SK-N-SH (cell line): ENCODE results near the gene HOXB7. TPM values are rescaled to one million over a fixed set of nuclear protein-coding genes. Genes with fewer than 3 reads are reported as not detected.

ENCODE experiments used
- CTCF ChIA-PET: fragments of 300-600, 350-600 bp; formaldehyde crosslinking; extraction: SDS; loops from one replicate; lab custom pipeline; 2021; lab: Yijun Ruan, JAX
- POLR2A ChIA-PET: fragments of 350-600 bp; sonication (Branson Sonifier 250); formaldehyde crosslinking; extraction: SDS; loops from one replicate; lab custom pipeline; 2020; ENCODE audit warnings: antibody characterized with exemption, inconsistent platforms; lab: Yijun Ruan, JAX
- DNase-seq: peaks from one replicate; pipeline ENCODE4 v3.0.0; 2012
- H2AFZ ChIP-seq: fragments of 200-600 bp; sonication (generic); 2 replicates; pipeline ENCODE4 v1.8.1; 2016; ENCODE audit warnings: antibody characterized with exemption, mild to moderate bottlenecking, low read depth
- H3F3A ChIP-seq: fragments of 200-600 bp; sonication (generic); replicated peaks from 2 replicates; pipeline ENCODE3; 2016; ENCODE audit warnings: antibody characterized with exemption, mild to moderate bottlenecking; ENCODE audit not compliant: insufficient read depth
- H3K27ac ChIP-seq, 2 experiments: fragments of 200-500 bp in 1 of 2; fragments of 200-600 bp in 1 of 2; sonication (Bioruptor generic) in 1 of 2; sonication (generic), shearing (Covaris generic) in 1 of 2; 2 replicates each; pipeline versions ENCODE4 v1.5.1 to v1.6.1; 2014 to 2016; ENCODE audit warnings: low read depth in 2 of 2, inconsistent platforms in 1 of 2, low read length in 1 of 2, mild to moderate bottlenecking in 1 of 2, mixed read lengths in 1 of 2
- H3K27me3 ChIP-seq: fragments of 200-600 bp; sonication (generic), shearing (Covaris generic); 2 replicates; pipeline ENCODE4 v1.6.1; 2016; ENCODE audit warnings: mixed run types; ENCODE audit not compliant: insufficient read depth
- H3K36me3 ChIP-seq, 2 experiments: fragments of 200-500 bp in 1 of 2; fragments of 200-600 bp in 1 of 2; sonication (Bioruptor generic) in 1 of 2; sonication (generic) in 1 of 2; replicated peaks in 1 of 2; 2 replicates each; pipeline versions ENCODE3 to v1.5.1; 2014 to 2016; ENCODE audit warnings: low read length in 1 of 2, mild to moderate bottlenecking in 1 of 2; ENCODE audit not compliant: insufficient read depth in 2 of 2, control insufficient read depth in 1 of 2
- H3K4me1 ChIP-seq, 2 experiments: fragments of 200-500 bp in 1 of 2; fragments of 200-600 bp in 1 of 2; sonication (Bioruptor generic) in 1 of 2; sonication (generic), shearing (Covaris generic) in 1 of 2; 2 replicates each; pipeline versions ENCODE4 v1.5.1 to v1.6.1; 2014 to 2016; ENCODE audit warnings: low read depth in 1 of 2, low read length in 1 of 2, mixed run types in 1 of 2; ENCODE audit not compliant: insufficient read depth in 2 of 2, control insufficient read depth in 1 of 2
- H3K4me2 ChIP-seq: fragments of 200-600 bp; sonication (generic), shearing (Covaris generic); 2 replicates; pipeline ENCODE4 v1.6.1; 2017; ENCODE audit warnings: mixed run types
- H3K4me3 ChIP-seq, 2 experiments: fragments of 200-500 bp in 1 of 2; fragments of 200-600 bp in 1 of 2; sonication (Bioruptor generic) in 1 of 2; sonication (generic), shearing (Covaris generic) in 1 of 2; 2 replicates each; pipeline versions ENCODE4 v1.5.1 to v1.8.1; 2014 to 2016; ENCODE audit warnings: low read depth in 2 of 2, inconsistent platforms in 1 of 2, low read length in 1 of 2, mild to moderate bottlenecking in 1 of 2, mixed read lengths in 1 of 2, moderate library complexity in 1 of 2
- H3K79me2 ChIP-seq: fragments of 200-600 bp; sonication (generic); 2 replicates; pipeline ENCODE4 v1.8.1; 2017; ENCODE audit warnings: mild to moderate bottlenecking; ENCODE audit not compliant: insufficient read depth
- H3K9ac ChIP-seq: fragments of 200-600 bp; sonication (generic); 2 replicates; pipeline ENCODE4 v1.6.1; 2017; ENCODE audit warnings: mixed run types
- H3K9me2 ChIP-seq: fragments of 200-600 bp; sonication (generic); 2 replicates; pipeline ENCODE4 v1.6.1; 2017; ENCODE audit warnings: mixed run types
- H3K9me3 ChIP-seq: fragments of 200-600 bp; sonication (generic); 2 replicates; pipeline ENCODE4 v1.6.1; 2017; ENCODE audit warnings: mixed run types, mild to moderate bottlenecking, moderate library complexity
- H4K20me1 ChIP-seq: fragments of 200-600 bp; sonication (generic); 2 replicates; pipeline ENCODE4 v1.6.1; 2017; ENCODE audit warnings: mild to moderate bottlenecking, mixed run types; ENCODE audit not compliant: insufficient read depth
- CHD2 ChIP-seq: fragments of 150-350 bp; IDR thresholded peaks from 2 replicates; pipeline ENCODE4 v1.6.1; 2018; ENCODE audit warnings: low read length; ENCODE audit not compliant: partially characterized antibody
- CTCF ChIP-seq: fragments of 200-600 bp; sonication (generic); IDR thresholded peaks from 2 replicates; pipeline ENCODE4 v1.6.1; 2017; ENCODE audit warnings: antibody characterized with exemption, mild to moderate bottlenecking, moderate library complexity
- EZH2phosphoT487 ChIP-seq: fragments of 200-600 bp; sonication (generic); IDR thresholded peaks from 2 replicates; pipeline ENCODE4 v1.6.1; 2017; ENCODE audit warnings: low read depth, mixed run types, mild to moderate bottlenecking, antibody characterized with exemption, moderate library complexity, borderline replicate concordance
- FOSL2 ChIP-seq: IDR thresholded peaks from 2 replicates; pipeline ENCODE4 v1.4.0; 2012; ENCODE audit warnings: low read depth, mild to moderate bottlenecking, moderate library complexity, borderline replicate concordance
- FOXJ3 ChIP-seq: sonication (generic); formaldehyde crosslinking; IDR thresholded peaks from 2 replicates; pipeline ENCODE4 v1.5.1; 2020; ENCODE audit warnings: mild to moderate bottlenecking, missing genetic modification reagents
- GATA2 ChIP-seq: sonication (generic); formaldehyde crosslinking; IDR thresholded peaks from 2 replicates; pipeline ENCODE4 v1.5.0; 2020; ENCODE audit warnings: mild to moderate bottlenecking, missing genetic modification reagents
- IRF3 ChIP-seq: fragments of 150-350 bp; IDR thresholded peaks from 2 replicates; pipeline ENCODE4 v1.6.1; 2016; ENCODE audit warnings: mild to moderate bottlenecking, low read depth, low read length
- JUND ChIP-seq: IDR thresholded peaks from 2 replicates; pipeline ENCODE4 v1.4.0; 2012
- NFIC ChIP-seq: IDR thresholded peaks from 2 replicates; pipeline ENCODE4 v1.4.0; 2012; ENCODE audit warnings: borderline replicate concordance
- NRF1 ChIP-seq: IDR thresholded peaks from 2 replicates; pipeline ENCODE4 v1.6.1; 2012; ENCODE audit warnings: low read depth, mild to moderate bottlenecking, low read length
- PBX3 ChIP-seq: IDR thresholded peaks from 2 replicates; pipeline ENCODE4; 2012
- REST ChIP-seq: IDR thresholded peaks from 2 replicates; pipeline ENCODE4 v1.6.1; 2012; ENCODE audit warnings: mild to moderate bottlenecking, low read depth, low read length, moderate library complexity
- RXRA ChIP-seq: IDR thresholded peaks from 2 replicates; pipeline ENCODE4 v1.4.0; 2012; ENCODE audit warnings: low read depth, mild to moderate bottlenecking, borderline replicate concordance
- SIN3A ChIP-seq: IDR thresholded peaks from 2 replicates; pipeline ENCODE4 v1.6.1; 2012; ENCODE audit warnings: low read depth, mild to moderate bottlenecking, low read length, moderate library complexity, borderline replicate concordance
- SMC3 ChIP-seq: IDR thresholded peaks from 2 replicates; pipeline ENCODE4 v1.6.1; 2012; ENCODE audit warnings: low read depth, low read length, improper control_type of control experiment
- USF2 ChIP-seq: fragments of 150-350 bp; IDR thresholded peaks from 2 replicates; pipeline ENCODE4 v1.6.1; 2017; ENCODE audit warnings: antibody characterized with exemption, low read length, low read depth, borderline replicate concordance
- ZBTB33 ChIP-seq: IDR thresholded peaks from 2 replicates; pipeline ENCODE4 v1.4.0; 2012; ENCODE audit warnings: low read depth, borderline replicate concordance
- WGBS: methylation state at CpG from one replicate; pipeline ENCODE4 v1.1.6; 2017; ENCODE audit warnings: low lambda C conversion rate; 5-methylcytosine and 5-hydroxymethylcytosine counted together
- polyA plus RNA-seq, 3 experiments: library from polyadenylated mRNA; depleted of rRNA; stranded (reverse); fragments of >200 nt; gene quantifications; 2 replicates each; pipeline ENCODE4 v1.2.3, GENCODE V29; 2012

HOXB7 gene
- polyA plus RNA-seq, 1 of the 3 experiments (the other 2 are of a cell fraction) = not detected

- H3K4me1 ChIP-seq = no peaks in the 10 kb centered on the region; a peak in 1 of 4 replicates
- no peak for DNase-seq
- H3F3A ChIP-seq = no peaks in the 10 kb centered on the region
- H3K4me3 ChIP-seq = no peak overlapping the region
- POLR2A ChIA-PET = no interaction called here
- H3K79me2 ChIP-seq = no peaks in the 10 kb centered on the region
- H3K36me3 ChIP-seq = no peaks in the 10 kb centered on the region
- peaks cover 100% of the 10 kb centered on the region for H3K27me3 ChIP-seq
- 2% methylated on average over 21 of the region's 21 CpGs for WGBS
- no peaks in the 10 kb centered on the region for H3K9me2 ChIP-seq
- H3K27ac ChIP-seq = no peak overlapping the region
- H3K4me2 ChIP-seq = no peak overlapping the region
- no peaks in the 10 kb centered on the region for H3K9me3 ChIP-seq
- TF ChIP-seq SIN3A (no peak), CHD2 (no peak), PBX3 (no peak), RXRA (no peak), SMC3 (no peak), GATA2 (CRISPR knock-in tag) (no peak), FOXJ3 (CRISPR knock-in tag) (no peak), CTCF (no peak), JUND (no peak), NFIC (no peak), REST (no peak), FOSL2 (no peak), IRF3 (no peak), USF2 (no peak), EZH2phosphoT487 (no peak), NRF1 (no peak), ZBTB33 (no peak)
- no peak overlapping the region for H3K9ac ChIP-seq
- CTCF ChIA-PET = interaction anchor here (1.3 kb wide), 1 partner anchor 296 kb away, joined by 6 read pairs; no protein-coding TSS in a partner anchor
- H4K20me1 ChIP-seq = peaks cover 11% of the 10 kb centered on the region; the same call in 1 of the 2 replicates
- no peak overlapping the region for H2AFZ ChIP-seq
Observed at GRCh38 chr17:48603959-48604769, 6.7 kb downstream of the HOXB7 start.
